Esophagus muscularis mucosa (tissue), 4 donors: ENCODE measurements around the gene FREM3. TPM values are rescaled to one million over a fixed set of nuclear protein-coding genes. Genes with fewer than 3 reads are reported as not detected.

Source experiments
- DNase-seq: peaks from one replicate; pipeline ENCODE4 v3.0.0-alpha.2; 2017; ENCODE audit errors: extremely low spot score
- H3K27ac ChIP-seq, 4 donors: fragments of 200-600 bp; sonication (generic); replicated peaks in 1 of 4; 1 replicate in 3 of 4; 2 replicates in 1 of 4; pipeline ENCODE4 v1.5.1; 2016 to 2019; ENCODE audit warnings: mild to moderate bottlenecking in 1 of 4
- H3K27me3 ChIP-seq, 4 donors: fragments of 200-600 bp; sonication (generic); one replicate each; pipeline versions ENCODE4 v1.5.1 to v1.6.0; 2016 to 2019
- H3K36me3 ChIP-seq, 4 donors: fragments of 200-600 bp; sonication (generic); one replicate each; pipeline ENCODE4 v1.5.1; 2016 to 2019
- H3K4me1 ChIP-seq, 4 donors: fragments of 200-600 bp; sonication (generic); one replicate each; pipeline ENCODE4 v1.5.1; 2016 to 2019
- H3K4me3 ChIP-seq, 4 donors: fragments of 200-600 bp; sonication (generic); 1 replicate in 2 of 4; 2 replicates in 2 of 4; pipeline ENCODE4 v1.5.1; 2016 to 2019; ENCODE audit warnings: mild to moderate bottlenecking in 4 of 4, moderate library complexity in 1 of 4
- H3K9me3 ChIP-seq, 4 donors: fragments of 200-600 bp; sonication (generic); 1 replicate in 3 of 4; 2 replicates in 1 of 4; pipeline ENCODE4 v1.5.1; 2016 to 2019
- CTCF ChIP-seq, 3 experiments: fragments of 200-600 bp in 2 of 3; fragments of 450-650 bp in 1 of 3; sonication (generic) in 2 of 3; IDR thresholded peaks; one replicate each; pipeline ENCODE4 v1.5.1; 2017 to 2019; ENCODE audit warnings: antibody characterized with exemption in 3 of 3, mild to moderate bottlenecking in 2 of 3, moderate library complexity in 1 of 3
- EP300 ChIP-seq: sonication (generic); formaldehyde crosslinking; IDR thresholded peaks from one replicate; pipeline ENCODE4 v1.6.1; 2017; ENCODE audit warnings: antibody characterized with exemption
- POLR2A ChIP-seq: fragments of 450-650 bp; IDR thresholded peaks from one replicate; pipeline ENCODE4 v1.6.1; 2017; ENCODE audit warnings: antibody characterized with exemption, moderate library complexity, mild to moderate bottlenecking, low read depth
- POLR2AphosphoS5 ChIP-seq, 2 donors: sonication (generic); formaldehyde crosslinking; IDR thresholded peaks; one replicate each; pipeline ENCODE4 v1.6.1; 2017; ENCODE audit warnings: antibody characterized with exemption in 2 of 2
- WGBS: methylation state at CpG from one replicate; pipeline ENCODE4 v1.1.5; 2018; 5-methylcytosine and 5-hydroxymethylcytosine counted together
- intact Hi-C: fragments of 100-400 bp; cut with DNase I; formaldehyde crosslinking; loops from one replicate; pipeline ENCODE4 v1.15.1; 2023
- total RNA-seq, 4 donors: library from RNA; depleted of rRNA; stranded (reverse); fragments of >200 nt; gene quantifications; one replicate each; pipeline versions ENCODE4 v1.1.0 to v1.2.1, GENCODE V29; 2016

The FREM3 gene
- total RNA-seq, 4 donors from 2014 or later, result not detected

GRCh38 chr4:143585548-143585947, 114.9 kb downstream of the FREM3 start:
- H3K4me3 ChIP-seq, result no peak overlapping the region
- whole genome bisulfite sequencing, result 74% methylated on average over 6 of the region's 6 CpGs
- no peaks in the 10 kb centered on the region for H3K27me3 ChIP-seq
- intact Hi-C loops, result no loop called here
- DNase-seq, result no peak
- H3K36me3 ChIP-seq, result peaks cover 0 to 1% (median 0%) of the 10 kb centered on the region in 4 donors
- H3K9me3 ChIP-seq, result peaks cover 0 to 9% (median 8%) of the 10 kb centered on the region in 4 donors
- no peaks in the 10 kb centered on the region for H3K4me1 ChIP-seq
- TF ChIP-seq POLR2AphosphoS5 (IDR thresholded peaks at IDR 0.05) (no peak), POLR2A (no peak), CTCF (IDR thresholded peaks at IDR 0.05) (no peak), EP300 (no peak)
- no peak overlapping the region for H3K27ac ChIP-seq

GRCh38 chr4:143581331-143581946, 119.0 kb downstream of the FREM3 start:
- 91% methylated on average over 1 of the region's 3 CpGs for WGBS
- intact Hi-C loops, result no loop called here
- H3K9me3 ChIP-seq, result peaks cover 0 to 9% (median 8%) of the 10 kb centered on the region in 4 donors

GRCh38 chr4:143575331-143575730, 125.1 kb downstream of the FREM3 start:
- intact Hi-C loops, result no loop called here
- DNase-seq, result no peak
- H3K27ac ChIP-seq, result no peak overlapping the region

More at GRCh38 chr4:143581331-143581946, 119.0 kb downstream of the FREM3 start:
- no peaks in the 10 kb centered on the region for H3K27me3 ChIP-seq
- no peak for DNase-seq
- H3K36me3 ChIP-seq, result peaks cover 0 to 11% (median 0%) of the 10 kb centered on the region in 4 donors
- H3K4me1 ChIP-seq, result no peaks in the 10 kb centered on the region
- no peak overlapping the region for H3K27ac ChIP-seq
- no peak for TF ChIP-seq POLR2A
- no peak for TF ChIP-seq CTCF (IDR thresholded peaks at IDR 0.05)
- TF ChIP-seq POLR2AphosphoS5 (IDR thresholded peaks at IDR 0.05), result no peak
- TF ChIP-seq EP300, result no peak
- no peak overlapping the region for H3K4me3 ChIP-seq

GRCh38 chr4:143564472-143564871, 136.0 kb downstream of the FREM3 start:
- DNase-seq, result no peak
- TF ChIP-seq CTCF (IDR thresholded peaks at IDR 0.05), result no peak
- no peak for TF ChIP-seq POLR2AphosphoS5 (IDR thresholded peaks at IDR 0.05)
- no peak for TF ChIP-seq POLR2A
- TF ChIP-seq EP300, result no peak
- Histone ChIP-seq H3K4me3 (no peak overlapping the region), H3K36me3 (no peaks in the 10 kb centered on the region), H3K4me1 (peaks cover 0 to 7% (median 6%) of the 10 kb centered on the region in 4 donors), H3K9me3 (no peaks in the 10 kb centered on the region), H3K27me3 (no peaks in the 10 kb centered on the region), H3K27ac (no peak overlapping the region)
- WGBS, result 65% methylated on average over 2 of the region's 2 CpGs
- intact Hi-C loops, result no loop called here

More at GRCh38 chr4:143575331-143575730, 125.1 kb downstream of the FREM3 start:
- no peaks in the 10 kb centered on the region for H3K4me1 ChIP-seq
- no peak overlapping the region for H3K4me3 ChIP-seq
- H3K9me3 ChIP-seq, result no peaks in the 10 kb centered on the region
- no peaks in the 10 kb centered on the region for H3K27me3 ChIP-seq
- H3K36me3 ChIP-seq, result peaks cover 0 to 15% (median 0%) of the 10 kb centered on the region in 4 donors
- TF ChIP-seq EP300 (no peak), CTCF (IDR thresholded peaks at IDR 0.05) (no peak), POLR2AphosphoS5 (IDR thresholded peaks at IDR 0.05) (no peak), POLR2A (no peak)

GRCh38 chr4:143559757-143560147, 140.7 kb downstream of the FREM3 start:
- DNase-seq, result no peak
- Histone ChIP-seq H3K27ac (peak overlapping the region; percentile 61 to 82 (median 75)), H3K9me3 (no peaks in the 10 kb centered on the region), H3K36me3 (peaks cover 0 to 11% (median 4%) of the 10 kb centered on the region in 4 donors), H3K4me3 (peak overlapping the region; percentile 60 to 70 (median 67)), H3K4me1 (peaks cover 8 to 18% (median 12%) of the 10 kb centered on the region in 4 donors), H3K27me3 (no peaks in the 10 kb centered on the region)
- WGBS, result 74% methylated on average over 13 of the region's 17 CpGs
- intact Hi-C loops, result no loop called here
- no peak for TF ChIP-seq POLR2A
- no peak for TF ChIP-seq CTCF (IDR thresholded peaks at IDR 0.05)
- no peak for TF ChIP-seq EP300
- TF ChIP-seq POLR2AphosphoS5 (IDR thresholded peaks at IDR 0.05), result no peak
